Activated naive CD4-positive, alpha-beta T cell treated with anti-CD3 and anti-CD28 coated beads for 36 hours (primary cell): Measurements from ENCODE around the gene SYNPO. TPM values are rescaled to one million over a fixed set of nuclear protein-coding genes. Genes with fewer than 3 reads are reported as not detected.

Experiments
- CTCF ChIA-PET: fragments of 350-600 bp; sonication (Branson Sonifier 250); formaldehyde crosslinking; loops from one replicate; lab custom pipeline; 2021; ENCODE audit warnings: antibody characterized with exemption; lab: Charles Lee
- DNase-seq: peaks from one replicate; pipeline ENCODE4 v3.0.0-alpha.2; 2020
- H3K27ac Mint-ChIP-seq: one replicate; pipeline ENCODE4 v1.8.0; 2021; ENCODE audit warnings: mild to moderate bottlenecking, mixed read lengths
- H3K27me3 Mint-ChIP-seq: one replicate; pipeline ENCODE4 v1.8.0; 2021; ENCODE audit warnings: low read depth, mixed read lengths
- H3K36me3 Mint-ChIP-seq: one replicate; pipeline ENCODE4 v1.8.0; 2021; ENCODE audit warnings: low read depth, mixed read lengths
- H3K4me1 Mint-ChIP-seq: one replicate; pipeline ENCODE4 v1.8.0; 2021; ENCODE audit warnings: low read depth, mixed read lengths
- H3K4me3 Mint-ChIP-seq: one replicate; pipeline ENCODE4 v1.8.0; 2021; ENCODE audit warnings: mild to moderate bottlenecking, moderate library complexity, mixed read lengths
- H3K9me3 Mint-ChIP-seq: one replicate; pipeline ENCODE4 v1.8.0; 2021; ENCODE audit warnings: mixed read lengths
- intact Hi-C: fragments of 100-400 bp; cut with micrococcal nuclease; formaldehyde crosslinking; loops from one replicate; pipeline ENCODE4 v1.15.1; 2023
- total RNA-seq, 2 experiments: library from RNA; stranded (reverse); gene quantifications; one replicate each; pipeline ENCODE4 v1.2.3, GENCODE V29; 2021

The SYNPO gene
- total RNA-seq, 2 experiments from 2014 or later = 0.14 to 0.17 TPM

DNA sequence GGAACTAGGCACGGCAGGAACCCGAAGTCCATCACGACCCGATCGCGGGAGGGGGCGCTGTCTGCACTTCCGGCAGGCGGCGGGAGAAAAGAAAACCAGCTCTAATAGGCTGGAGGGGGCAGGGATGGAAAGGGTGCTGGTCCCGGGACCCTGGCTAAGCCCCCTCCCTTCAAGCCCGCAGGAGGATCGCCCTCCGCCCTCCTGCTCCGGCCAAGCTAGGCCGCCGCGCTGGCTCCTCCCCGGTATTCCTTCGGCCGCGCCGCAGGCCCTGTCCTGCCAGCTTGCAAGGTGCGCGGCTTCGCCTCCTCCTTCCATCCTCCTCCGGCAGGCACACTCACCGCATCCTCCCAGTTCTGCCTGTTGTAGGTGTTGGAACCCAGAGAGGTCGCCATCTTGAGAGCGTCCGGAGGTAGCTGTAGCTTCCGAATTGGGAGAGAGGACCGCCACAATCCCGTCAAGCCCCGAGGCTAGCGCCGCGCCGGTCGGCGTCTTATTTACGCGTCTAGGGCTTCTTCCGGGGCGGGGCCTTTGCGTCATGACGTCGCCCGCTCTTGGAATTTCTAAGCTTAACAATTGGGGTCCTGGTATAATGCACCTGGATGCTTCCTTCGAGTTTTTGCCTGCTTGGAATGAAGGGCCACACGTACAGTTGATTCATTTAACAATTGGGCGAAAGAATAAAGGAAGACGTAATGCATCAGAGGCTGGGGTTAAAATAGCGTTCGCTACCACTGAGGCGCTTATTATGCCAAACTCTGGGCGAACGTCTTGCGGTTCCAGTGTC is 60.3 kb downstream of the SYNPO start, which contains the start of gene RBM22:
Gene RBM22, minus strand, starts transcription at position 469 of the 784 bp plus-strand sequence. Its CDS starts 77 bp downstream, at position 392.
- H3K27me3 Mint-ChIP-seq = no peaks in the 10 kb centered on the region
- no peaks in the 10 kb centered on the region for H3K9me3 Mint-ChIP-seq
- H3K27ac Mint-ChIP-seq = no peak within 1 kb of the TSS
- H3K4me1 Mint-ChIP-seq = peaks cover 8% of the 10 kb centered on the region
- peaks cover 21% of the 10 kb centered on the region for H3K36me3 Mint-ChIP-seq
- intact Hi-C loops = loop anchor here (1.0 to 5.0 kb wide), 14 partner anchors 42 to 552 kb away; partner anchors contain the start of genes CD74, GM2A, RPS14 and TCOF1
- peak; percentile 95 for DNase-seq
- CTCF ChIA-PET = interaction anchor here (0.6 to 5.9 kb wide), 38 partner anchors 9 to 491 kb away, joined by 3 to 63 read pairs (median 4); partner anchors contain the start of genes DCTN4, IRGM and SMIM3
- H3K4me3 Mint-ChIP-seq = no peak within 1 kb of the TSS

DNA sequence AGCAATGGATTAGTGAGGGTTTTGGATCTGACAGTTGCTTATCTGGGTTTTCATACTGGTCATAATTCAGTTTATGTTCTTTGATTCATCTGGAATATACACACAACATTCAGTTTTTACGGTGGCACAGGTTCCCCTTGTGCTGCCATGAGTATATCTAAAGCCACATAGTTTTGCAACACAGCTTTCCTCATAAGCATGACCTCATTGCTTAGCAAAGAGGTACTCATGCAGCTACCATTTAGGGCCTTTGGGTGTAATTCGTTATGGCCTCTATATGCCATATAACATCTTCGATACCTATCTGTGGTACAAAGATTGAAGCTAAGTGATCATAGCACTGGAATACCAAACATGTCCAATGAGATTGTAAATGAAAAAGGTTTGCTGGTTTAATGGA is 63.3 kb downstream of the SYNPO start:
- Mint-ChIP-seq H3K36me3 (peaks cover 7% of the 10 kb centered on the region), H3K9me3 (no peaks in the 10 kb centered on the region), H3K4me3 (no peak overlapping the region), H3K27me3 (no peaks in the 10 kb centered on the region), H3K4me1 (peaks cover 6% of the 10 kb centered on the region), H3K27ac (no peak overlapping the region)
- CTCF ChIA-PET = interaction anchor here (0.6 to 5.9 kb wide), 5 partner anchors 19 to 244 kb away, joined by 3 to 63 read pairs (median 3); partner anchors contain the start of genes DCTN4 and SMIM3
- no peak for DNase-seq
- intact Hi-C loops = loop anchor here (5.0 kb wide), 2 partner anchors 449 to 549 kb away; partner anchors contain the start of gene GM2A

DNA sequence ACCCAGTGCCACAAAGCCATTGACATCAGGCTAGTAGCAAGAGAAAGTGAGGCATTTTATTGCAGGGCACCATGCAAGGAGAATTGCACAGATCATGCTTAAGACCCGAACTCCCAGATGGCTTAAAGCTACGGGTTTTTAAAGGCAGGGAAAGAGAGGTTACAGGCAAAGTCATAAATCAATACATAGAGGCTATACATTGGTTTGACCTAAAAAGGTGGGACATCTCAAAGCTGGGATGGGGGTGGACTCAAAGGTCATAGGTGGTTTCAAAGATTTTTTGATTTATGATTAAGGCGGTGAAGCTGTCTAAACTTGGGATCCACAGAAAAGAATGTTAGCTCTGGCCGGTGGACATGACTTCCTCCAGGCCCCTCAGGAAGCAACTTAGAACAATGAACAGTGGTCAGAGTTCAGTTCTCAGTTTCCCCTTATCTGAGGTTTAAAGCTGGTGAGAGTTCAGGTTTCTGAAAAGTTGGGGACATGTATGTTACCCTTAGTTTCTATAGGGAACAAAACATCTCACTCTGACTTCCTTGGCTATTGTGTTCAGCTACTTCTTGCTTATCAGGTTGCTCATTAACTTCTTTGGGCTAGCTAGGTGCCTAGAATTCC is 66.4 kb downstream of the SYNPO start:
- no peak for DNase-seq
- peaks cover 9% of the 10 kb centered on the region for H3K36me3 Mint-ChIP-seq
- H3K4me1 Mint-ChIP-seq = peaks cover 4% of the 10 kb centered on the region

More for the DNA sequence above, 66.4 kb downstream of the SYNPO start:
- intact Hi-C loops = no loop called here
- Mint-ChIP-seq H3K4me3 (no peak overlapping the region), H3K27ac (no peak overlapping the region), H3K9me3 (no peaks in the 10 kb centered on the region), H3K27me3 (no peaks in the 10 kb centered on the region)
- CTCF ChIA-PET = interaction anchor here (0.7 to 1.3 kb wide), 4 partner anchors 33 to 140 kb away, joined by 3 to 5 read pairs (median 3); partner anchors contain the start of gene IRGM

Other genes with a start within 250 kb of the SYNPO start
- 100 to 1,000 TPM; 312 to 316 TPM for gene CD74, start 227.8 kb upstream of the SYNPO start, total RNA-seq
- gene RPS14, start 190.9 kb upstream of the SYNPO start, total RNA-seq = 1,000 to 10,000 TPM; 4,594 to 4,738 TPM
- gene NDST1, start 132.5 kb upstream of the SYNPO start, total RNA-seq = 1 to 10 TPM; 2.4 to 3.3 TPM
- under 1 TPM; 0.17 to 0.49 TPM for gene MYOZ3, start 20.6 kb downstream of the SYNPO start, total RNA-seq
- gene RBM22, start 60.4 kb downstream of the SYNPO start, total RNA-seq = 10 to 100 TPM; 86.2 to 88.2 TPM
- gene DCTN4, start 118.4 kb downstream of the SYNPO start, total RNA-seq = 10 to 100 TPM; 41.0 to 47.7 TPM
- gene SMIM3, start 138.1 kb downstream of the SYNPO start, total RNA-seq = 10 to 100 TPM; 32.9 to 37.4 TPM
- 1 to 10 TPM; 1.7 to 2.6 TPM for gene IRGM, start 205.9 kb downstream of the SYNPO start, total RNA-seq